GM12865 (cell line): ENCODE results near the gene HSFX3.
"Not testable (repeated sequence)": the region's sequence is repeated elsewhere in the genome, so short reads cannot be mapped to it uniquely, and the experiment has no call there.

ENCODE experiments used
- DNase-seq: peaks from one replicate; pipeline ENCODE4 v3.0.0; 2010; ENCODE audit warnings: low read depth
- H3K4me3 ChIP-seq: 2 replicates; pipeline ENCODE4 v1.5.1; 2011; ENCODE audit warnings: mild to moderate bottlenecking, low read depth, low read length, control low read depth
- CTCF ChIP-seq: IDR thresholded peaks from 2 replicates; pipeline ENCODE4 v1.5.1; 2011; ENCODE audit warnings: low read length, control low read depth, low read depth, inconsistent platforms; ENCODE audit not compliant: insufficient read depth; ENCODE audit errors: missing control alignments

HSFX3 gene

GRCh38 chrX:149531599-149531998 lies 18.1 kb downstream of the HSFX3 start:
- DNase-seq = peak; percentile 28
- H3K4me3 ChIP-seq = no peak overlapping the region
- no peak for TF ChIP-seq CTCF

GRCh38 chrX:149528381-149528780 lies 21.3 kb downstream of the HSFX3 start:
- TF ChIP-seq CTCF = no peak
- no peak for DNase-seq
- H3K4me3 ChIP-seq = no peak overlapping the region

DNA sequence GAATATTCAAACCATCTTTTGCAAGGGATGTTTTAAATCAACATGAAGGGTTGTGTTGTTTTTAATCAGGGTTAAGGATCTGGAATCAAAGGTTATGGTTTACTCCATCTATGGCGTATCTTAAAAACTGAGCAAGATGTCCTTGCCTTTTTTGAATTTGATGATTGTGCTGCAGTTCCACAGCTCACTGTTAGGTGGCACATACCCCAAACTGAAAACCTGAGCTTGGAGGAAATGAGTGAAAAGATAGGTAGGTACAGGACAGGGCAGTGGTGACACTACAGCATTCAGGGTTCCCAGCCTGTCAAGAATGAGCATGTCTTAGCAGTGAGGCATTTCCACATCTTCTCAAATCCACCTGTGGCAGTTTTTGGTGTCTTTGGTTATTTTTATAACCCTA lies 22.0 kb downstream of the HSFX3 start:
- H3K4me3 ChIP-seq = no peak overlapping the region
- peak; percentile 45 for DNase-seq
- peak; percentile 32 for TF ChIP-seq CTCF

GRCh38 chrX:149526318-149527033 lies 23.2 kb downstream of the HSFX3 start:
- H3K4me3 ChIP-seq, DNase-seq: not testable (repeated sequence)

GRCh38 chrX:149525903-149526302 lies 23.8 kb downstream of the HSFX3 start:
- not testable (repeated sequence) for H3K4me3 ChIP-seq
- DNase-seq = peak; percentile 69

DNA sequence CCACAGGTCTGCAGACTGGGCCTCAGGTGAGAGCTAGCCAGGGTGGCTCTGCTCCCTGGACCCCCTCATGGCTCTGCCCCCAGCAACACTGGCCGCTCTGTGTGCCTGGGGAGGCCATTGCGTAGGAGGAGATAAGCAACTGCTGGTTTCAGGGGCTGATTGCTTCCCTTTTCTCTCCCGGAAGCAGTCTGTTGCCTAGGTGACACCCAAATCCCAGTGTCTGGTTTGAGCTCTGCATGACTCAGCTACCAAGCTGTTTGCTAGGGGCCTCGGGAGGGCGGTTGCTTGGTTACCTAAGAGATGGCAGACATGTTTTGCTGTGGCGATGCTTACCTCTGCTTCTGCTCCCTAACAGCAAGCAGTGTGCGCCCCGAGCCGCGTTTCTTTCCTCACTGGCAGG lies 24.3 kb downstream of the HSFX3 start:
- H3K4me3 ChIP-seq = not testable (repeated sequence)
- peak; percentile 82 for DNase-seq

DNA sequence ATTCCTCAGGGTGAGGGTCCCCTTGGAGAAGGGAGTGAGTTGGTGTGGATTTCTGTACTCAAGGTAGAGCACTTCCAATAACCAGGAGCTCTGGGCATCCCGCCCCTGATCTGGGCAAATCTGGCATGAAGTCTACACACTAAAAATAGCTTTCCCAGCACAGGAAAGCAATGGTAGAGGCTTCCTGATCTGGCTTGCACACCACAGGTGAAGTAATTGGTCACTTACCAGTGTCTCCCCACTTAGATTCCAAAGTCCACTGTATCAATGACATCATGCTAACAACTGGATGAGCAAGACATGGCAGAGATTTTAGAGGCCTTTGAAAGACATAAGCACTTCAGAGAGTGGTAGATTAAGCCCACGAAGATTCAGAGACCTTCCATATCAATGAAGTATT lies 26.8 kb downstream of the HSFX3 start:
- no peak for TF ChIP-seq CTCF
- no peak overlapping the region for H3K4me3 ChIP-seq
- no peak for DNase-seq

DNA sequence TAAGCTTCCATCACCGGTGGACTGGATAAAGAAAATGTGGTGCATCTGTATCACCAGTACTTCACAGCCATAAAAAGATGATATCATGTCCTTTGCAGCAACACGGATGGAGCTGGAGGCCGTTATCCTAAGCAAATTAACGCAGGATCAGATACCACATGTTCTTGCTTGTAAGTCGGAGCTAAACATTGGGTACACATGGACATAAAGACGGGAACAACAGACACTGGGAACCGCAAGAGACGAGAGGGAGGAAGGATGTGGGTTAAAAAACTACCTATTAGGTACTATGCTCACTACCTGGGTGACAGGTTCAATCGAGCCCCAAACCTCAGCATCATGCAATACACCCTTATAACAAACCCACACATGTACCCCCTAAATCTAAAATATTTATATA lies 28.3 kb downstream of the HSFX3 start:
- TF ChIP-seq CTCF = no peak
- no peak for DNase-seq
- H3K4me3 ChIP-seq = no peak overlapping the region

DNA sequence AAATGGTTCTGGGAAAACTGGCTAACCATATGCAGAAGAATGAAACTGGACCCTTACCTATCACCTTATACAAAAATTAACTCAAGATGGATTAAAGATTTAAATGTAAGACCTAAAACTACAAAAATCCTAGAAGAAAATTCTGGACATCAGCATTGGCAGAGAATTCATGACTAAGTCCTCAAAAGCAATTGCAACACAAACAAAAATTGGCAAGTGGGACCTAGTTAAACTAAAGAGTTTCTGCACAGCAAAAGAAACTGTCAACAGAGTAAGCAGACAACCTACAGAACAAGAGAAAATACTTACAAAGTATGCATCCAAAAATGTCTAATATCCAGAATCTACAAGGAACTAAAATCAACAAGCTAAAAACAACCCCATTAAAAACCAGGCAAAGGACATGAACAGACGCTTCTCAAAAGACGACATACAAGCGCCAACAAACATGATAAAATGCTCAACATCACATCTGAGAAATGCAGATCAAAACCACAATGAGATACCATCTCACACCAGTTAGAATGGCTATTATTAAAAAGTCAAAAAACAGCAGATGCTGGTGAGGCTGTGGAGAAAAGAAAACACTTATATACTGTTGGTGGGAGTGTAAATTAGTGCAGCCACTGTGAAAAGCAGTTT lies 29.0 kb downstream of the HSFX3 start:
- not testable (repeated sequence) for DNase-seq, H3K4me3 ChIP-seq
